ENCODE data around the gene PAX8.
"Not testable (repeated sequence)": the region's sequence is repeated elsewhere in the genome, so short reads cannot be mapped to it uniquely, and the experiment has no call there.

Gene PAX8

GRCh38 chr2:113288117-113288673 is 9.5 kb upstream of the PAX8 start:
- DNase-seq: not testable (repeated sequence)

GRCh38 chr2:113285816-113286215 is 7.1 kb upstream of the PAX8 start:
- DNase-seq: no peak

GRCh38 chr2:113284999-113285398 is 6.3 kb upstream of the PAX8 start:
- not testable (repeated sequence) for DNase-seq

GRCh38 chr2:113284476-113284875 is 5.8 kb upstream of the PAX8 start:
- no peak for DNase-seq

- no peak for DNase-seq
Measured at GRCh38 chr2:113283704-113284284, 5.1 kb upstream of the PAX8 start.

GRCh38 chr2:113282747-113283533 is 4.2 kb upstream of the PAX8 start:
- no peak for DNase-seq

- DNase-seq: no peak
Measured at GRCh38 chr2:113281910-113282746, 3.4 kb upstream of the PAX8 start.

GRCh38 chr2:113278073-113278741 is 514 bp downstream of the PAX8 start:
- no peak for DNase-seq

GRCh38 chr2:113277474-113278072 is 1.1 kb downstream of the PAX8 start:
- DNase-seq: no peak

GRCh38 chr2:113276761-113277425 is 1.8 kb downstream of the PAX8 start:
- DNase-seq: no peak

- no peak for DNase-seq
Measured at GRCh38 chr2:113276216-113276760, 2.4 kb downstream of the PAX8 start.

- DNase-seq: no peak
Measured at GRCh38 chr2:113275556-113276215, 3.0 kb downstream of the PAX8 start.

GRCh38 chr2:113274432-113274831 is 4.3 kb downstream of the PAX8 start:
- no peak for DNase-seq

GRCh38 chr2:113273981-113274380 is 4.7 kb downstream of the PAX8 start:
- DNase-seq: no peak

GRCh38 chr2:113273027-113273551 is 5.6 kb downstream of the PAX8 start:
- DNase-seq: no peak

- no peak for DNase-seq
Measured at GRCh38 chr2:113272477-113272876, 6.2 kb downstream of the PAX8 start.

GRCh38 chr2:113268621-113269360 is 9.9 kb downstream of the PAX8 start:
- no peak for DNase-seq

GRCh38 chr2:113266431-113266830 is 12.3 kb downstream of the PAX8 start:
- DNase-seq: no peak

GRCh38 chr2:113264713-113265403 is 13.9 kb downstream of the PAX8 start:
- no peak for DNase-seq

Data from activated CD4-positive, alpha-beta T cell treated with anti-CD3 and anti-CD28 coated beads, Interleukin-2, amount 50 U/mL, for 4 hours (primary cell).